T47D (cell line): ENCODE measurements around the gene WDR1.
A peak's percentile ranks its signal among the peaks of the same experiment; 100 is the strongest.

Experiments used
- DNase-seq, 2 experiments: peaks; one replicate each; pipeline versions ENCODE4 v3.0.0 to v3.0.0-alpha.2; 2011 to 2012; ENCODE audit warnings: low read depth in 1 of 2, low spot score in 1 of 2
- JUND ChIP-seq: IDR thresholded peaks from 2 replicates; pipeline ENCODE4 v1.6.1; 2012; ENCODE audit warnings: low read depth
- in situ Hi-C: cut with HindIII; loops from 2 replicates; pipeline ENCODE4 v1.10.0; 2016; ENCODE audit warnings: low sequenced_read_pairs, low pct_unique_long_range_greater_than_20kb

The WDR1 gene

GRCh38 chr4:10074767-10075105, 41.9 kb downstream of the WDR1 start:
- no peak for TF ChIP-seq JUND
- in situ Hi-C loops, result no loop called here
- peak in 1 of 2 experiments; percentile 3 for DNase-seq

- no peak for TF ChIP-seq JUND
- in situ Hi-C loops, result no loop called here
- no peak for DNase-seq
These were observed 42.4 kb downstream of the WDR1 start for GRCh38 chr4:10074076-10074766.

DNA sequence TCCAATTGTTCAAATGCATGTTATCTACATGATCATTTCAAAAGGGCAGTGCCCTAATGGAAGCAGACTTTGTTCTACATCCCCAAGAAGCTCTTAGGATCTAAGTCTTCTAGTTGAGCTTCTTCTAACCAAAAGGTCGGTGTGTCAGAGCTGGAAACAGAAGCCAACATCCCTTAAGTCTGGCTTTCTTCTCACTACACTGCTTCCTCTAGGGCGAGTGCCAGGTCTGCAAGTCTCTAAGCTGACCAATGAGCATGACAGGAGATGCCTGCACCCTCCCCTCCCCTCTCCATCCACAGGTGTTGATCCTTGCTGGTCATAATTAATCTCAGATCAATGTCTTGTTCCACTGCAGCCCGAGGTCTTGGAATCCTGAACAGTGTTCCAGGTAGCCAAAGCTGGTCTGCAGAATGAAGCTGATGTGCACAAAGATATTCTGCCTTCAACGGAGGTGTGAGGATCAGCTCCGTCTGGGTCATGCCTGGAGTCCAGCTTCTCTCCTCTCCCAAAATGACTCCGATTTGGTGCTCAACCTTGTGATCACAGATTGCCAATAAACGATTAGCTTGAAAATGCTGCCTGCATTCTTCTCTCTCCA, 44.1 kb downstream of the WDR1 start:
- TF ChIP-seq JUND, result no peak
- in situ Hi-C loops, result no loop called here
- peak in 1 of 2 experiments; percentile 2 for DNase-seq

DNA sequence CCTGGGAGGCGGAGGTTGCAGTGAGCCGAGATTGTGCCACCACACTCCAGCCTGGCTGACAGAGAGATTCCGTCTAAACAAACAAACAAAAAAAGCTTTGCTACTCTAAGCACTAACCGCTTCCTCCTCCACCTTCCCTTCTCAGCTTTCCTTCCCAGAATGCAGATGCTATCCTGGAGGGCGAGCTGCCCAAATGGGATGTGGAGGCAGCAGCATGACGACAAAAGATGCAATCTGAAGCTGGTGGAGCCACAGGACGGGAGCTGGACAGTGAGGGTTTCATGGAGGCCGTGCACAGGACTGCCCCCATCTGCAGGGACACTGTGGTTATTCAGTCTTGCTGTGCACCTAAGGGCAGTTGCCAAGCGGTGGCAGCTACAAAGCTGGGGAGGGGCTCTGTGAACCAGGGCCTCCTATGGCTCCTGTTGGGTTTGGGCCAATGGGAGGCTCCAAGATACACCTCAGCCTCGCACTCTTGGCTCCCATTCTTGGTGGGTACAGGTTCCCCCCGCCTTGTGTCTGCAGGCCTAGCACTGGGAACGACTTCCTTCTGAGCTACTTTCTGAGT, 47.4 kb downstream of the WDR1 start:
- in situ Hi-C loops, result no loop called here

DNA sequence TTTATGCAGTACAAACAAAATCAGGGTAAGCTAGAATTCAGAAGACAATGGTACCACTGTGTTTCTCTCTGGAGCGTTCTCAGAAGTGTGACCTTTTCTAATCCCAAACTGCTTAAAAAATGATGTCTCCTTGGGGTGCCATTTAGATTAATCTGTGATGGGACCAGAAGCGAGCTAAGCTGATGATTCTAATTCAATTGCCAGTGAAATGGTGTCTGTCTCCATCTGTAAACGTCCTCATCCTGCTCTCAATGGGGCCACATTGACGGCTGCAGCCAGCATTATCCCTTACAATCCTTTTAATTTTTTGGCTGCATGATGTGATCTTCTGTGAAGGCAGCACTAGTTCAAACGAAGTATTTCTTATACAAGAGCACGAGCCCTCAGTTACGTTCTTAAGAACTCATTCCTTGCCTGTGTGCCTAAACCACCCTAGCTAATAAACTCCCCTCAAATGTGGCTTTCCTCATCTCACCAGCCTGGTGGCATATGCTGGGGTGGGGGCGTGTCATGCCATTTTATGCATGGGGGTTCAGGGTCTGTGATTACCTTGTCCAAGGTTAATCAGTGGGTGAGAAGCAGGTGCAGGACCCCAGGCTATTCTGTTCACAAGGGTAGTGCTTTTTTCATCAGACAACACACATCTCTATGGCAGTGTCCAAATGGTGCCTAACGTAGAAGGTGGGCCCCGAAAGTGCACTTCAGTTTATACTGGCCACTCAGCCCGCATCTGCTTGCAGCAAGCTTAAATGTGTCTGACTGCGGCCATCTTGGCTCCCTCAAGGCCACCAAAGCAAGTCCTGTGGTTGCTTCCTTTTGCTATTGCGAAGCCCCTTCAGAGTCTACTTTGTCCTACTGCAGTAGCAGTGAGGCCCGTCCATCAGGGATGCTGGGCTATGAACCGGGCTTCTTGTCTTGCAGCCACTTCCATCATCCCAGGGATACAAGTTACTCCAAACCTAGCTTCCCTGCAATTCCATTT, 49.6 kb downstream of the WDR1 start:
- no peak for DNase-seq
- in situ Hi-C loops, result no loop called here
- no peak for TF ChIP-seq JUND

More for the DNA sequence above, 47.4 kb downstream of the WDR1 start:
- peak in 1 of 2 experiments; percentile 58 for DNase-seq
- no peak for TF ChIP-seq JUND

DNA sequence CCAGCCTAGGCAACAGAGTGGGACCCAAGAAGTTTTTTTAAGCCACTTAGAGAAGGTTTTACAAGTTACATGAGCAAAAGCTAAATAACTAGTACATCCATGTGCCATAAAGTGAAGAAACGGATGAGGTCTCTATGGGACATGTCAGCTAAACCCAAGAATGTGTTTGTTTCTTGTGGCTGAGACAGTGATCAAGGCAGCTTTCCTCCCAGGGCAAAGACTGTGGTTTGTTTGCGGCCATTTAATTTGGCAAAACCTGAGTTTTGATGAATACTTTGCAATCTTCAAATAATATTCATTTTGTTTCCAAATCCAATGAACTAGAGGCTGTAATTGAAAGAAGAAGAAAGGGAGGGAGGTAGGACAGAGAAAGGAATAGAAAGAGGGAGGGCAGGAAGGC, 50.4 kb downstream of the WDR1 start:
- no peak for DNase-seq
- no peak for TF ChIP-seq JUND
- in situ Hi-C loops, result no loop called here

DNA sequence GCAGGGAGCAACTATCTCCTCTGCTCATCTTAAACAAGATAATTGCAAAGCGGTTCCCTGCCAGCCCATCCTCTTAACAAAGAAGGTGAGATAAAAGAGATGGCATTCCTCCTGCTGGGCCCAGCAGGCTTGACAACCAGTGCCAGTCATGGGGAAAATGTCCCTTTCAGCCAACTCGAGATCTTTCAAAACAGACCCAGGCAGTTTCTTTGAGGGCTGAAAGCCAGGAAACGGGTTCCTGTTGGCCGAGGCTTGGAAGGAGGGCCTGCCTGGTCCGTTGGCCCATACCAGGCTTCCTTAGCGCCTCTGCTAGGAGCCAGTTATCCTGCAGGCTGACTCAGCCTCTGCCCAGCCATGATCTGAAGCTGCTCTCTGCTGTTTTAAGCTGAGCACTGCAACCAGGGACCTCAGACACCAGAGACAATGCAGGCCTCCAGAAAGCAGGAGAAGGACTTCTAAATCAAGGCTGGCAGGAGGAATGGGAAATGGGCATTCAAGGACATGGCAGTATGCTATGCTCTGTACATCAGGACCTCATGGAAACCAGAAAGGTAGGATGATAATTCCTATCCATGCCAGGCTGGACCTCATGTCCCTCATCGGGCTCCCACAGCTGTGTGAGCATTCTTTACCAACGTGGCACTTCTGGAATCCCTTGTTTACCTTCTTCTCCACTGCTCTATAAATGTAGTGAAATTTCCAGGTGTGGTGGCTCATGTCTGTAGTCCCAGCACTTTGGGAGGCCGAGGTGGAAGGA, 52.9 kb downstream of the WDR1 start:
- in situ Hi-C loops, result no loop called here
- DNase-seq, result peak in 1 of 2 experiments; percentile 75
- no peak for TF ChIP-seq JUND

DNA sequence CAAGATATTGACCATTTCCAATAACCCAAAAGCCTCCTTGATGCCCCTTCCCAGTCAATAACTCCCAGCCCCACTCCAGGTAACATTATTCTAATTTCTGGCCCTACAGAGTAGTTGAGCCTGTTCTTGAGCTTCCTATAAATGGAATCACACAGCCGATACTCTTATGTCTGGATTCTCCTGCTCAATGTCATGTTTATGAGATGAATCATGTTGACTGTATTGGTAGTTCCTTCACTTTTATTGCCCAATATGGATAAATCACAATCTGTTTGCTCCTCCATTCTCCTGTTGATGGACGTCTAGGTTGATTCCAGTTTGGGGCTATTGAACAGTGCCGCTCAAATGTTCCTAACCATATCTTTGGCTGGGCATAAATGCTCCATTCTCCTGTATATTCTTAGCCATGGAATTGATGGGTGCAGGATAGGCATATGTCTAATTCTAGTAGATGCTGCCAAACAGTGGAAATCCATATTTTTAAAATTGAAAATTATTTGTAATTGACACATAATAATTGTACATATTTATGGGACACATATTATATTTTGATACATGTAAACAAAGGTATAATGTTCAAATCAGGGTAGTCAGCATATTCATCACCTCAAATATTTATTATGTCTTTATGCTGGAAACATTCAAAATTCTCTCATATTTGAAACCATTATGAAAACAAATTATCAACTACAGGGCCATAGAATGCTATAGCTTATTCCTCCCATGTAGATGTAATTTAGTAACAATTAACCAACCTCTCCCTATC, 54.8 kb downstream of the WDR1 start:
- no peak for TF ChIP-seq JUND
- in situ Hi-C loops, result no loop called here
- DNase-seq, result no peak

DNA sequence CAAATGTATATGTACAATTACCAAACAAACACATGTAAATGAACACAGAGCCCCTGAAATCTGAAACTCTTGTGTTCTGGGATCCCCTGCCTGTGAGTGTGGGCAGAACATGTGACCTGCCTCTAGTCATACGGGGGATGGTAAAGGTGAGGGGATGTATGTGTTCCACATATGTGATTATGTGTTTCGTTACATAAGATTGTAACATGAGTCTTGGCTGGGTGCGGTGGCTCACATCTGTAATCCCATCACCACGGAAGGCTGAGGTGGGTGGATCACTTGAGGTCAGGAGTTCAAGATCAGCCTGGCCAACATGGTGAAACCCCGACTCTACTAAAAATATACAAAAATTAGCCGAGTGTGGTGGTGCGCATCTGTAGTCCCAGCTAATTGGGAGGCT, 58.2 kb downstream of the WDR1 start:
- DNase-seq, result no peak
- no peak for TF ChIP-seq JUND
- in situ Hi-C loops, result no loop called here

GRCh38 chr4:10057023-10057395, 59.6 kb downstream of the WDR1 start:
- in situ Hi-C loops, result no loop called here
- TF ChIP-seq JUND, result no peak
- no peak for DNase-seq

DNA sequence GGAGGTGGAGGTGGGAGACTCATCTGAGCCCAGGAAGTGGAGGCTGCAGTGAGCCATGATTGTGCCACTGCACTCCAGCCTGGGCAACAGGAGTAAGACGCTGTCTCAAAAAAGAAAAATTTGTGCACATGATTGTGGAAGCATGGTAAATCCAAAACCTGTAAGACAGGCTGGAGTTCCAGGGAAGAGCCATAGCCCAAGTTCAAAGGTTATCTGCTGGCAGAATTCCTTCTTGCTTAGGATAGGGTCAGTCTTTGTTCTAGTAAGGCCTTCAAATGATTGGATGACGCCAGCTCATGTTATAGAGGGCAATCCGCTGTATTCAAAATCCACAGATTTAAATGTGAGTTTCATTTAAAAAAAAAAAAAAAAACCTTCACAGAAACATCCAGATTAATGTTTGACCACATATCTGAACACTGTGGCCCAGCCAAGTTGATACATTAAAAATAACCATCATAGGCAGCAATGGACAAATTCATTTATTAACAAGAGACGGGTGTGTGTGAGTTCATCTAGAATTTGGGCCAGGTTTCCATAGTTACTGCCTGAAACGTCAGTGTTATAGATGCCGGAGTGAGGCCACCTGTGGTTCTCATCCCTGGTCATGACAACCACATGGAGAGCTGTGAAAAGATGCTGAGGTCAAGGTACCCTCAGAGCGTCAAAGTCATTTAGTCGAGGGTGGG, 60.1 kb downstream of the WDR1 start:
- in situ Hi-C loops, result no loop called here
- TF ChIP-seq JUND, result no peak

More for the DNA sequence above, 60.1 kb downstream of the WDR1 start:
- DNase-seq, result no peak
